ENCODE data around the gene GJA10.

Gene GJA10

GRCh38 chr6:89941763-89942497 lies 47.7 kb downstream of the GJA10 start:
- no peak for TF ChIP-seq CTCF (IDR thresholded peaks at IDR 0.05; ENCODE audit: low read depth, low read length, poor library complexity, severe bottlenecking)
- peaks cover 50% of the 10 kb centered on the region for H4K20me1 ChIP-seq (ENCODE audit: control insufficient read depth, insufficient read depth, low read depth, low read length)
- H3K9me3 ChIP-seq (ENCODE audit: control insufficient read depth, insufficient read depth, low read length), result no peaks in the 10 kb centered on the region
- no peaks in the 10 kb centered on the region for H3K4me1 ChIP-seq (ENCODE audit: control insufficient read depth, low read length)
- peaks cover 98% of the 10 kb centered on the region for H3K36me3 ChIP-seq (ENCODE audit: control insufficient read depth, low read length)
- no peak overlapping the region for H3K4me2 ChIP-seq (ENCODE audit: low read length)
- no peak overlapping the region for H3K4me3 ChIP-seq (ENCODE audit: low read length)
- no peak overlapping the region for H3K27ac ChIP-seq (ENCODE audit: low read depth, low read length)
- no peaks in the 10 kb centered on the region for H3K9me2 ChIP-seq (replicated peaks; ENCODE audit: control insufficient read depth, low read length)
- H3F3A ChIP-seq (ENCODE audit: control insufficient read depth, insufficient read depth), result peaks cover 48% of the 10 kb centered on the region
- no peaks in the 10 kb centered on the region for H3K27me3 ChIP-seq (ENCODE audit: control insufficient read depth, low read length)
- peaks cover 79% of the 10 kb centered on the region for H3K79me2 ChIP-seq (ENCODE audit: control insufficient read depth, low read length)

GRCh38 chr6:89942601-89943000 lies 48.3 kb downstream of the GJA10 start:
- H4K20me1 ChIP-seq (ENCODE audit: control insufficient read depth, insufficient read depth, low read depth, low read length), result peaks cover 50% of the 10 kb centered on the region
- H3K4me1 ChIP-seq (ENCODE audit: control insufficient read depth, low read length), result no peaks in the 10 kb centered on the region
- peaks cover 80% of the 10 kb centered on the region for H3K79me2 ChIP-seq (ENCODE audit: control insufficient read depth, low read length)
- H3K27me3 ChIP-seq (ENCODE audit: control insufficient read depth, low read length), result no peaks in the 10 kb centered on the region
- no peak overlapping the region for H3K27ac ChIP-seq (ENCODE audit: low read depth, low read length)
- TF ChIP-seq EZH2phosphoT487 (IDR thresholded peaks at IDR 0.05; ENCODE audit: borderline replicate concordance, low read length) (no peak), CTCF (IDR thresholded peaks at IDR 0.05; ENCODE audit: low read depth, low read length, poor library complexity, severe bottlenecking) (no peak)
- H3K4me3 ChIP-seq (ENCODE audit: low read length), result no peak overlapping the region
- no peak overlapping the region for H3K4me2 ChIP-seq (ENCODE audit: low read length)
- H3K9me2 ChIP-seq (replicated peaks; ENCODE audit: control insufficient read depth, low read length), result no peaks in the 10 kb centered on the region
- no peaks in the 10 kb centered on the region for H3K9me3 ChIP-seq (ENCODE audit: control insufficient read depth, insufficient read depth, low read length)
- H3K36me3 ChIP-seq (ENCODE audit: control insufficient read depth, low read length), result peaks cover 98% of the 10 kb centered on the region
- peaks cover 48% of the 10 kb centered on the region for H3F3A ChIP-seq (ENCODE audit: control insufficient read depth, insufficient read depth)

- peaks cover 83% of the 10 kb centered on the region for H3K79me2 ChIP-seq (ENCODE audit: control insufficient read depth, low read length)
- H3F3A ChIP-seq (ENCODE audit: control insufficient read depth, insufficient read depth), result peaks cover 39% of the 10 kb centered on the region
- peaks cover 98% of the 10 kb centered on the region for H3K36me3 ChIP-seq (ENCODE audit: control insufficient read depth, low read length)
- H4K20me1 ChIP-seq (ENCODE audit: control insufficient read depth, insufficient read depth, low read depth, low read length), result peaks cover 46% of the 10 kb centered on the region
- H3K9me3 ChIP-seq (ENCODE audit: control insufficient read depth, insufficient read depth, low read length), result no peaks in the 10 kb centered on the region
- H3K4me2 ChIP-seq (ENCODE audit: low read length), result no peak overlapping the region
- no peaks in the 10 kb centered on the region for H3K9me2 ChIP-seq (replicated peaks; ENCODE audit: control insufficient read depth, low read length)
- H3K27me3 ChIP-seq (ENCODE audit: control insufficient read depth, low read length), result no peaks in the 10 kb centered on the region
- no peaks in the 10 kb centered on the region for H3K4me1 ChIP-seq (ENCODE audit: control insufficient read depth, low read length)
- no peak overlapping the region for H3K27ac ChIP-seq (ENCODE audit: low read depth, low read length)
- TF ChIP-seq EZH2phosphoT487 (IDR thresholded peaks at IDR 0.05; ENCODE audit: borderline replicate concordance, low read length) (no peak), CTCF (IDR thresholded peaks at IDR 0.05; ENCODE audit: low read depth, low read length, poor library complexity, severe bottlenecking) (no peak)
- no peak overlapping the region for H3K4me3 ChIP-seq (ENCODE audit: low read length)
Measured at GRCh38 chr6:89944181-89944755, 50.0 kb downstream of the GJA10 start.
